HG03520 (cell line): Measurements from ENCODE around the gene IGSF8.
A peak's percentile ranks its signal among the peaks of the same experiment; 100 is the strongest.
"Not testable (repeated sequence)": the region's sequence is repeated elsewhere in the genome, so short reads cannot be mapped to it uniquely, and the experiment has no call there.

Experiments
- ATAC-seq: cut with Tn5 transposase; IDR thresholded peaks from one replicate; pipeline ENCODE4 v1.9.1; 2021; ENCODE audit warnings: mild to moderate bottlenecking, moderate library complexity; ENCODE audit not compliant: unreplicated experiment

IGSF8 gene

DNA sequence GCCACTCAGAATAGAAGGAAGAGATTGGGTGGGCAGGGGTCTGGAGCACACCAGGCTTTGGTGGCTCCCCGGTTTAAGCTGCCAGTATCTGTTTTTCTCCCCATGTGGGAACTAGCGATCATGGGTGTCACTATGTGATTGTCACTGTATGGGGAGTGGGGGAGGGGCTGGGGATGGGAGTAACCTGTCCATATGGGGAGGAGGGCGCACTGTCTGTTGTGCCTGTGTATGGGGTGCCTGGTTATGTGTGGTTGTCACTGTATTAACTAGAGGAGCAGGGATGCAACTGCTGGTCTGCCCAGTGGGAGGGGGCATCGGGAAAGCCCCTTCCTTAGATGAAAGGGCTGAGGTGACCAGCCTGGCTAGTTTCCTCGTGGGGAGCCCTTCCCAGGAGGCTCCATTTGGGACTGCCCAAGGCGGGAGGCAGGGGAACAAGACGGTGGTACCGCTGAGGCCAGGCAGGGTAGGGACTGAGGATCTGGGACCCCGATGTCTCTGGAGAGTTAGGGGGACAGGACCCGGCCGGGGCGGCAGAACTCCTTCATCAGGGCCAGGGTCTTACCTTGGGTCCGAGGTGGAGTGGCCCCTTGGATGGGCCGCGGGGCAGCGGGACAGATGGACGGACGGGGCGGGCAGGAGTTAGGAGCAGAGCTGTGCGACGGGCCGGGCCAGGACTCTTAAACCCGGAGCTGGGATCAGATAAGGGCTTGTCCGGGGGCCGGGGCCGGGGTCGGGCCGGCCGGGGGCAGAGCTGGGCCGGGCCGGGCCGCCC is 28.8 kb downstream of the IGSF8 start, which contains the start of gene KCNJ10:
KCNJ10 (minus strand) TSS at position 701 of the 772 bp plus-strand sequence. CDS start 27,628 bp downstream, outside the sequence.
- ATAC-seq, result no peak

DNA sequence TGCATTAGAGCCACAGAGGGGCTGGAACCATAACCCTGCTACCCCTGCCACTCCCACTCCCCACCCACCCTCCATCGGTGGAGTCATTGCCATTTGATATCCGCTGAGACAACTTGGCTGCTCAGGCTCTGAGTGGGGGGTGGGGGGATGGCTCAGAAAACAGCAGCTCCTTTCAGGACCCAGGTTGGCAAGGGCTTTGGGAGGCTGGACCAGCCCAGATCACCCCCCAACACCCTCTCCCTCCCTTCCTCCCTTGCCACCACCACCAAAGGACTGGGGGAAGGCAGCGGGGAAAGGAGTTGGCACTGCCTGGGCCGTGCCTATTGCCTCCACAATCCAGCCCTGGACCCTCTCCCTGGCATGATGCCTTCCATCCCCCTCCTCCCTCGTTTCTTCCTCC is 30.2 kb downstream of the IGSF8 start:
- ATAC-seq, result no peak

DNA sequence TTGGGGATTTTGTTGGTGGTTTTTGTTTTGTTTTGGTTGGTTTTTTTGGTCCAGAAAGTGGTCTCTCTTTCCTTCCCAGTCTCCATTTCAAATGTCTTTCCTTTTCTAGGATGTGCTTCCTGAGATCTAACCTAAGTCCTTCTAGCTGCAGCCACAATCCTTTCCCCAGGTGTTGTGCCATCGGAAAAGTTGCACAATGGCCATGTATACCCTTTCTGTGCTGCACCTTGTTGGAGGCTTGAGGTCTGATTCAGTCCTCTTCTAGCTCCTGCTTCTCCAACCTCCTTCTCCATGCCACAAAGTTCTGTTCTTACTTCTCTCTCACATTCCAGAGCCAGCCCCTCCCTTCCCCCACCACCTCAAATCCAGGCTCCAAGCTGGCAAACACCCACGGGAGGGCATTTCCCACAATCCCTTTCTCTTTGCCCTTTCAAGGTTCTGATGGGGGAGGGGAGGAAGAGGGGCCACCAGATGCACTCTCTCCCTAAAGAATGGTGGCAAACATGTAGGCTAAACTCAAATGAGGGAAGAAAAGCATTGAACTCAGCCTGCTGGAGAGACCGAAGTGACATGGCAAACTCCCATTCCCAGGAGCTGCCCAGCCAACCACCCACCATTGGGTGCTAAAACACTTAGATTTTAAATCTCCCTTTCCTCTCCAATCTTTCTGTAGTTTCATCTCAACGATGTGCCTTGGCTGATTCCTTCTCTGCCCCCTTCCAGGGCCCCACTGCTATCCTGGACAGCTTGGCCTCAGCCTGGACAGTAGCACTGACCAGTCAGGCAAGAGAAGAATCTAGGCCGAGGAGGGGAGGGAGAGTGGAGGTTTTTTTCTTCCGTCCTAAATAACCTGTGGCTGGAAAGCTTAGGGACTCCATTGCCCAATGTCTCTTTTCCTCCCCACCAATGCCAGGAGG is 31.3 kb downstream of the IGSF8 start:
- no peak for ATAC-seq

DNA sequence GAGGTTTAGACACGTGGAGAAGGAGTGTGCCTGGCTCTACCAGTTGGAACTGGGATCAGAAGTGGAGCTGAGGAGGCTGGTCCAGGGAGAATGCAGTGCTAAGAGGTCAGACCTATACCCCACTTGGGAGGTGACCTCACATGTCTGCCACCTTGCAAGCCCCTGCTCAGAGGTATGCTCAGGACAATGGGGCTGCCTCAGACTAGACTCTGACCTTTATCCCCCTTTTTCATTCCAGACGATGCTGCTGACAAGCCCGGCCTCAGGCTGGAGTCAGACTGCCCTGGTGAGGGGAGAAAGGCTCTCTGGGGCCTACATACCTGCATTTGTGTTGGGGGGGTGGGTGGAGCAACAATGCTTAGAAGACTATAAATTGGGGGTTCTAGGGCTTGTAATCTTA is 33.7 kb downstream of the IGSF8 start:
- ATAC-seq, result no peak

DNA sequence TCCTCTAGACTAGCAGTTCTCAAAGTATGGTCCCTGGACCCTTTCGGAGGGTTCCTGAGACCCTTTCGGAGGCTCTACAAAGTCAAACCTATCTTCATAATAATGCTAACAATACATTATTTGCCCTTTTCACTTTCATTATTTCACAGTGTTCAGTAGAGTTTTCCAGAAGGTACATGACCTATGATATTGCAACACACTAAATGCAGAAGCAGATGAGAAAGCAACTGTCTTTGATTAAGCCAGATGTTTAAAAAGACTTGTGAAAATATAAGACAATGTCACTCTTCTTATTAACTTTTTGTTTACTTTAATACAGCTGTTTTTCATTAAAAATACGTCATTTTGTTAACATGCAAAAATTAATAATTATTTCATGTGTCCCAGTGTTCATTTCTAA is 34.3 kb downstream of the IGSF8 start:
- no peak for ATAC-seq

DNA sequence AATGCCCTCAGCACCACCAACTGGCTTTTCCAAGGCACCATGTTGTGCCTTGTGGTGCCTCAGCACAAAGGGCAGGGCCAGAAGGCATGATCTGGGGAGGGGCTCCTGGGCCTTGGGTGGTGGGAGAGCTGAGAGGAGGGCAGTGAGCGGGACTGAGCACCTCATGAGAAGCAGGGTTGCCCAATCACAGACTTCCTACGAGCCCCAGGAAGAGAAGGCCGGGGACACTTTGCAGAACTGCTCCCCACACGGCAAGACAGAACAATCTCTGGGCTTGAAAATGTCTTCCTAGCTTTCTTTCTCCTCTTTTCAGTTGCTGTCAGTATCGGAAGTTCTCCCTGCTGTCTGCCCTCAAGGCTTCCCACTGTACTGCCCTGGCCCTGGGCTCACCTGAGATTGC is 35.2 kb downstream of the IGSF8 start:
- no peak for ATAC-seq

DNA sequence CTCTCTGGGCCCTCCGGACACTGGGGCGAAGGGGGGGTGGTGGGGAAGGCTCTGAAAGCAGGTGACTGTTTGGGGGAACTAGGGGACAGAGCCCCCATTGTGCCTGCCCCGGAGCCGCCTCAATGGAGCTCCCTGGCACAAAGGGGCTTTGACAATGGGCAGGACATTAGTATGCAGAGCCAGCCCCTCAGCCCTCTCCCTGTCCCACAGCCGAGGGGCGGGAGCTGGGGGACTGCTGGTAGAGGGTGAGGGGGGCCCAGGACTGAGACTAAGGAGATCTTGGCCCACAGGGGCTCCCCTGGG is 36.2 kb downstream of the IGSF8 start:
- no peak for ATAC-seq

DNA sequence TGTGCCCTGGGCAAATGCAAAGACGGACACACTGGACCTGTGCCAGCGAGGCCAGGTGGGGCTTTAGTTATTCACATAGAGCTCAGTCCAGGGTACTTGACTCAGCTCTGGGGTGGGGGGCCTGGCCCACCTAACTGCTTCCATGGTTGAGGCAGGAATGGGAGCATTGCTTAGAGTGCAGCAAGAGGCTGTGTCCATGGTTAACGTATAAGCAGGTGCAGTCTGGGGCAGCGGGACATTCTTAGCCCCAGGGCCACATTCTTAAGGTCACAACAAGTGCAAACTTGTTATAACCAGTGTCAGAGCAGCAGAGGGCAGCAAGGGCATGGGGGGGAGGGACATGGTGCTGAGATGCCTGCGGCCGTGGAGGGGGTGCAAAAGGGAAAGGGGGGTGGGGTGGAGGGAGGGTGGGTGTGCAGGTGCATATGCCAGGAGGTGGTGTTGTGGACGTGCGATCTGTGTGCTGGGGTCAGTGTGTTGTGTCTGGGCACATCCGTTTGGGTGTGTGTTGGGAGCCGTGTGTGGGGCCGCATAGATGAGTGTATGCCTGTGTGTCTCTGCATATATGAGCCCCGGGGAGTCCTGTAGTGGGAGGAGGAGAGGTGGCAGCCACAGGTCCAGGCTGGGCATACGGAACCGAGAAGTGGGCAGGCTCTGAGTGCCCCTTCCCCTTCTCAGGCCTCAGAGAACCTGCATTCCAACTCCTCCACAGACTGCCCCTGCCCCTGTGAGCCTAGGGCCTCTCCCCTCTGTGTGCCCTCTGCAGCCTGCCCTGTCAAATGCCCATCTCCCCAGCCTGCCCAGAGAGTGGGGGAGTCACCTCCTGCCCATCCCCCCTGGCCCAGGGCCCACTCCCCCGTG is 36.8 kb downstream of the IGSF8 start:
- ATAC-seq, result no peak

DNA sequence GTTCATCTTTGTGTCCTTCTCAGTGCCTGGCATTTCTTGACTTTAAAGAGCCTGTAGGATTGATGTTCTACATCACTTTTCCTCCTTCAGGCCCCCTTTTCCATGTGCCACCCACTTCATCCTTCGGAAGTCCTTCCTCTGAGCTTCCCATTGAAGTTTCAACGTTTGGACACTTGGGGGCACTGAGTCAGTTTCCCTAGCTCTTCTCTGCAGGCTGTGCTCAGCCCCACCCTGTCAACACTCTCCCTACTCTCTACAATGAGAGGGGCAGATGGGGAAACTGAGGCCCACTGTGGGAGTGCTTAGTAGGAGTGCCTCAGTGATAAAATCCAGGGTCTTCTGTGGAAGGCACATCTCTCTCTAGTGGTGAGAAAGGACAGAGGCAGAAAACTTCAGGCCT is 40.3 kb downstream of the IGSF8 start:
- ATAC-seq, result no peak

DNA sequence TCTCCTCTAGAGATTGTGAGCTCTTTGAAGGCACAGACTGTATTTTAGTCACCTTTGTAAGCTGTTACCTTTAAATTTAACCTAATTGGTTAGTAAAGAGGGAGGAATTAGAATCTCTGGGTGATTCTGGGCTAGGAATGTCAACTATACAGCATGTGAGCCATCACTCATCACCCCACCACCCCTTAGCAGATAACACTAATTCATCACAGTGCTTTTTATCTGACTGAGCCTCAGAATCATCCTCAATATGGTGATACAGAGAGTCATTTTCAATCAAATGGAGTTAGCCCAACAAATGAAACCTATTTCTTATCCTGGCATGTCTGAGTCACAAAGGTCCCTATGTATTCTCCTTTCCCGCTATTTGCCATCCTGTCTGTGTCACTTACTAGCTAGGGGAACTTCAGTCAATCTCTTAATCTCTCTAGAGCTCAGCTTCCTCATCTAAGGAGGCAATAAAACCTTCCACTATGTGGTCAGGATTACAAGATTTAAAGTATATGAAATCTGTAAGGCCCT is 41.7 kb downstream of the IGSF8 start:
- no peak for ATAC-seq

DNA sequence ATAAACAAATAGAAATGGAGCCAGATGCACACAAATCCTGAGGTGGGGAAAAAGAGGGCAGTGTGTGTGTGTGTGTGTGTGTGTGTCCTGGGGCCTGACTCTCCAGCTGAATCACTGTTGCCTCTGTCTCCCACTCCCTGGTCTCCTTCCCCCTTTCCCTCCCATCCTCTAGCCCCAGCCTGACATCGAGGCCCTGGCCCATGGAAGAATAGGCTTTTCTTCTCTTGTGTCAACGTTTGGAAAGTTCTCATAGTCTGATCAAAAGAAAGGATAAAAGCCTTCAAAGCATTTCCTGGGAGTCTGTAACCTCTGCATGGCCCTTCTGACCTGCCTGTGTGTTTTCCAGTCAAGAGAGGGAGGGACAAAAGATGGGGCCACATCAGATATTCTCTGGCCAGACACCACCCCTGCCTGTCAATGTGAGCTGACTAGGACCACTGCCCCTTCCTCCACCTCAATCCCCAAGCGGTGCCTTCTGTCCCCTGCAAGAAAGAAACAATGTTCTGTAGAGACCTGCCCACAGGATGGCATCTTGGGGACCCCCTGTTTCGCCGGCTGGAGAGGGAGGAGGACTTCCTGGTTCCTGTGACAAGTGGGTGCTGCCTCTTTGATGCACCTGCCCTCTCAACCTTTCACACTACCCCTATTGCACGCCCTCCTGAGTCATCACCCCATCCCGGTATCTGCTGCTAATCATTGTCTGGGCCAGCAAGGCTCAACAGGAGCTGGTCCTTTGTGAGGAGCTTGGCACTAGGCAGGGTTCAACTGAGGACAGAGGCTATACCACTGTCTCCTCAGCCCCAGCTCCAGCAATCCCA is 44.7 kb downstream of the IGSF8 start:
- ATAC-seq, result no peak

DNA sequence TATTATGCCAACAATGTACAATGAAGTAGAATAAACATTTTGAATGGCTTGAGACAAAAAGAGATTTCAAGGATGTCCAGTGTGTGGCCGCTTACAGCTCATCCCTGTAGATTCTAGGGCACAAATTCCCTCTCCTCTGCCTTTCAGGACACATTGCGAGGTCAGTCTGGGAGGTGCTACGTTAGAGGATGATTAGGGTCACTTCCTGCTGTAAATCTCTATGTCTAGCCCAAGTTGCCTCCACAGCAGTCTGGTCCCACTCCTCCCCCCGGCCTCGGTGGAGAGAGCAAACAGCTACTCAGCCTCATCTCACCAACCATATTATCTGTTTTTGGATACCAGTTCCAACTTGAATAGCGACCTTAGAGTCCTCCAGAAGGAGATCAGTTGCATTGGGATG is 45.5 kb downstream of the IGSF8 start:
- no peak for ATAC-seq

DNA sequence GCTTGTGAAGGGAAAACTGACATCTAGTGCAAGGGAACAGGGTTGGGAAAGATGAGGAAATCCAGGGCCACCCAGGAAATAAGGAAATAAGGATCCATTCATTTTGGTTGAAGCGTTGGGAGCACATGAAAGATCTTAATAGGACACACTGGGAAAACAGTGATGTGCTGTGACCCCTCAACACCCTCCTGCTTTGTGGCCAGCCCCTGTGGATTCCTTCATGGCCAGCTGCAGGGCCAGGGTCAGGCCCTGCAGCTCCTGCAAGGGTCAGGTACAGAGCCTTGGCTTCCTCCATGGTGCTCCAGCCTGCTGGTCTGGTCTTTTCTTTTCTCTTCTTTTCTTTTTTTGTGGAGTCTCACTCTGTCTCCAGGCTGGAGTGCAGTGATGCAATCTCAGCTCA is 47.8 kb downstream of the IGSF8 start:
- ATAC-seq, result no peak

DNA sequence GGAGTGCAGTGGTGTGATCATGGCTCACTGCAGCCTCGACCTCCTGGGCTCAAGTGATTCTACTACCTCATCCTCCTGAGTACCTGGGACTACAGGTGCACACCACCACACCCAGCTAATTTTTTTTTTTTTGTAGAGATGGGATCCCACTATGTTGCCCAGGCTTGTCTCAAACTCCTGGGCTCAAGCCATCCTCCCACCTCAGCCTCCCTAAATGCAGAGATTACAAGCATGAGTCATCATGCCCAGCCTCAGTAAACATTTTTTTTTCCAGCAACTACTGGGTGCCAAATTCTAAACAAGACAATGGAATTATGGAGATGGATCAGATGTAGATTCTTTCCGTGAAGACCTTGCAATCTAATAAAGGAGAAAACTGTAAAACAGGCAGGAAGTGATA is 48.2 kb downstream of the IGSF8 start:
- ATAC-seq, result not testable (repeated sequence)

DNA sequence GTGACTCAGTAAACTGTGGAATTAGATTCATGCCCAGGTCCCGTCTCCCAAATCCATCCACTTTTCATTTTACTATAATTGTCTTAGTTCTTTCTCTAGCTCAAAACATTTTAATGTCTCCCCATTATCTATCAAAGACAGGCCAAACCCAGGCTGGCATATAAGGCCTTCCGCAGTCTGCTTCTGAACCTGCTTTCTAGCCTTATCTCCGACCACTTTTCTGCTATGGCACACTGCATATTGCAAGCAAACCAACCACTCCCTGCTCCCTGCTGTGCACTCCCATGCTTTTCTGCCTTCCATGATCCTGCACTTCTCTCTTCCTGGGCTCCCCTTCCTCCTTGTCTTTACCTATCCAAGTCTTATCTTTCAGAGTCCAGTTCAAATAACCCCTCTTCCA is 49.3 kb downstream of the IGSF8 start:
- no peak for ATAC-seq

DNA sequence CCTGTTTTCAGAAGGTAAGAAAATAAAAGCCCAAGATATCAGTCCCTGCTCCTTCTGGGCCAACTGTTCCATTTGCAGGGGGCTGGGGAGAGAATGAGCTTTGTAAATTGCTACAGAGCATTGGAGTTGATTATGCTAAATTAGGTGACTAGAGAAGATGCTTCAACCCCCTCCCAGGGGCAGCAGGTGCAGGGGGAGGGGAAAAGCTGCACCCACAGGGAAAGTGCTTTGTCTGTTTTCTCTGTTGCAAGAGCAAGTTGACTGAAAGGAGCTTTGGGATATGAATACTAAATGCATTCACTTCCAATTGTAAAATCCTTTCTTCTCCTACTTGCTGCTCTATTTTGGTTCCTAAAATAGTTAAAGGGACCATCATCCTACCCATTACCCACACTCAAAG is 50.1 kb downstream of the IGSF8 start:
- no peak for ATAC-seq

DNA sequence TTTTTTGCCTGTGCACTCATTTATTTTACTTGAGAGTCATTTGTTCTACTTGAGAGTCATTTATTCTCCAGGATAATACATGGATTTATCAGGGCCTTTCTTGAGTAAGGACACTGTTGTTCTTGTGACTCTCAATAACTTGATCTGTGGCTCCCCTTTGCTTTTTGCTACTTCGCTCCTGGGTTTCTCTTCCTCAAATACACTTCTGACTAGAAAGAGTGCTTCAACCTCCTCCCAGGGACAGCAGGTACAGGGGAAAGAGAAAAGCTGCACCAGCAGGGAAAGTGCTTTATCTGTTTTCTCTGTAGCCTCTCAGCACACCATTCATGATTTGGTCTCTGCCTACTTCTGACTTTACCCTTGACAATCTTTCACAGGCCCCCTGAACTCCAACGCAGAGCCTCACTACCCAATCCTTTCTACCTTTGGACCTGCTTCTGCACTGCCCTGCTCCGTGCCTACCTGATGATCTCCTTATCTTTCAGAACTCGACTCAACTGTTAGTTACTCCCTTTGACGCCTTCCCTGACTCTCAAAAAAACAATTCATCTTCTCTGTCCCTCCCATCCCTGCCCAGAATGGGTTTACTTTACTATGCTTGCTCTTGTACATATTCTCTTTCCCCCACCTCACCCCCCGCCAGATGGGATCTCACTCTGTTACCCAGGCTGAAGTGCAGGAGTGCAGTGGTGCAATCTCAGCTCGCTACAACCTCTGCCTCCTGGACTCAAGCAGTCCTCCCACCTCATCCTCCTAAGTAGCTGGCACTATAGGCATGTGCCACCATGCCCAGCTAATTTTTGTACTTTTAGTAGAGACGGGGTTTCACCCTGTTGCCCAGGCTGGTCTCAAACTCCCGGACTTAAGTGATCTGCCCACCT is 51.1 kb downstream of the IGSF8 start:
- ATAC-seq, result peak; percentile 8

DNA sequence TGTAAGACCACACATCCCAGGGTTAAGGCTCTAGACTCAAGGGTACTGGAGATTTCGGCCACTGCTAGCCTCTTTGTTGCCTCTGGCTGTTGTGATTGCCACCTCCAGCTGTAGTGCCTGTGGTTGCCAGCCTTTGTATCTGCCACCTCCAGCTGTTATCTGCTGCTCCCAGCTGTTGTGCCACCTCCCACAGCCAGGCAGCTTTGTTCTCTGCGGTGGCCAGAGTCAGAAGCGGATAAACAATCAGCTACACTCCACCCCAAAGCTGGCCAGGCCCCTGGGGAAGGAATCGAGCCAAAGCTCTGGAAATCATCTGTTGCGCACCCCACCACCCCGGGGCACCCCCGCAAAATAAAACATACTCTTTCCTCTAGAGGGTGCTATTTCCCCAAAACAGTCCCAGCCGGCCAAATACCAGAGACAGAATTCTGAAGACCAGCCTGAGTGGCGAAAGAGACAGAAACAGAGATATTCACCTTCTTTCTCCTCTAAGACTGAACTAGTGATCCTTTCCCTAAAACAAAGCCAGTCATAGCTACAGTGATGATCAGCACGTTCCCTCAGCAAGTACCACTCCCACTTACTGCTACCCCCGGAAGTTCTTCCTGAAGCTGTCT is 51.8 kb downstream of the IGSF8 start:
- peak; percentile 64 for ATAC-seq

DNA sequence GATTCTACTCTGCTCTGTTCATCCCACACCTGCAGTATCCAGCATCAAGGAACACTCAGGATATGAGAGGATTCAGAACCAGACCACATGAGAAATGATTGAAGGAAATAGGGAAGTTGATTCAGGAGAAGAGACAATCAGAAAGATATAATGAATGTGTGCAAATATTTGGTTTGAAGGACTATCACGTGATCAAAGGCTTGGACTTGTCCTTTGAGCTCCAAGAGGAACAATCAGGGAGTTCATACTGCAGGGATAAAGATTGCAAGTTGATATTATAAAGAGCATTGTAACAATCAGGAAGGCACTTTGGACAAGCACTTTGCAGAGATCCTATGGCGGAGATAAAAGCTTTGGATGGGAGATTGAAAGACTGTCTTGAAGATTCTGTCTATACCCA is 52.8 kb downstream of the IGSF8 start:
- ATAC-seq, result no peak
